Liver (tissue), 3 donors: ENCODE measurements around the gene CHD8.

Experiments used
- GABPA ChIP-seq, 2 donors: IDR thresholded peaks in 1 of 2; conservative IDR thresholded peaks in 1 of 2; 2 replicates each; pipeline ENCODE4 v1.6.1; 2016; ENCODE audit warnings: antibody characterized with exemption in 2 of 2, mild to moderate bottlenecking in 1 of 2, moderate library complexity in 1 of 2
- JUND ChIP-seq, 2 donors: IDR thresholded peaks; 2 replicates each; pipeline ENCODE4 v1.6.1; 2016; ENCODE audit warnings: antibody characterized with exemption in 2 of 2
- NR2F2 ChIP-seq: IDR thresholded peaks from 2 replicates; pipeline ENCODE4 v1.6.1; 2016; ENCODE audit warnings: antibody characterized with exemption
- RAD21 ChIP-seq, 2 donors: IDR thresholded peaks; 2 replicates each; pipeline ENCODE4 v1.6.1; 2016; ENCODE audit warnings: antibody characterized with exemption in 2 of 2, mild to moderate bottlenecking in 2 of 2
- SP1 ChIP-seq: IDR thresholded peaks from 2 replicates; pipeline ENCODE4 v1.6.1; 2018; ENCODE audit warnings: antibody characterized with exemption, mild to moderate bottlenecking
- YY1 ChIP-seq: IDR thresholded peaks from 2 replicates; pipeline ENCODE4 v1.6.1; 2016; ENCODE audit warnings: antibody characterized with exemption, mild to moderate bottlenecking
- TF ChIP-seq, protein P1 (sequence below): fragments of 150-350 bp; IDR thresholded peaks from 2 replicates; pipeline ENCODE4 v1.5.1; 2017; ENCODE audit warnings: improper control_type of control experiment, low read depth, low read length; ENCODE audit not compliant: missing input control
- TF ChIP-seq, protein P2 (sequence below): IDR thresholded peaks from 2 replicates; pipeline ENCODE4 v1.6.1; 2016; ENCODE audit warnings: antibody characterized with exemption, mild to moderate bottlenecking
- donor health status: healthy.
- donor health status: healthy.

DNA sequence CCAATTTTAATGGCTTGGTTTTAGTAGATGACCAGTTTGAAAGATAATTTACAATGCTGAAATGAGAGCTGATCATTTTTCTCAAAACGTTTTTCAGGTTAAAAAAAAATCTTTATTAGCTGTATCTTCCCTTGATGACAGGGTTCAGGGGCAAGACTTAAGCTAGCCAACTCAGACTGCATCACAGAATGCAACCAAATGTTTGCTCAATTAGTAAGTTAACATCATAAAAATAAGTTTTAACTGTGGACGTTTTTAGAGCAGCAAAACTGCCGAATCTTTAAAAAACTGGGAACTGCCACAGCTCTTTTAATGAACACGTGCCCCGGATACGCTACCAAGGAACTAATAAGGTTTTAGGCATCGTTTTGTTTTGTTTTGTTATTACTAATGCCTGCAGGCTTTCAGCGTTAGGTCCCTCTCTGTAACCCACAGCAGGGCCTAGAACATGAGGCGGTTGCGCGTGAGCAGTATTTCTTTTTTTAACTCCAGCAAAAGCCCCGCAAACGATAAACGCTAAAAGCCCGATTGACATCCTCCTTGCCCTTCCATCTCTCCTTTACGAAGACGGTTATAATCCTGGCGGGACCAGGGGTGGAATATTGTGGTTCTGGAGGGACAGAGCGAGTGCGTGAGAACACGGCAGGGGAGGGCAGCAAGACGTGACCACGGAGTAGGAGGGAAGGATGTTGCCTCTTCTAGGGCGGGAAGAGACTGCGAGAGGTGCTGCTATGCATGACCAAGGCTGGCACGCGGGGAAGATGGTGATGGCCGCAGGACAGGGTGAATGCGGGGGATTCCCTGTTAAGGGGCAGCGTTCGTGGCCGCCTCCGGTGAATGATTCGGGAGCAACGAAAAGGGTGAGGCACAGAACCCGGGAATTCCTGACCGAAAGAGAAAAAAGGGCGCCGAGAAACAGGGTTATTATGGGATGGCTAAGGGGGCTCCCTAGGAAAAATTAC, 72.8 kb downstream of the CHD8 start:
- no peak for TF ChIP-seq JUND (IDR thresholded peaks at IDR 0.05)
- TF ChIP-seq, protein P1, sequence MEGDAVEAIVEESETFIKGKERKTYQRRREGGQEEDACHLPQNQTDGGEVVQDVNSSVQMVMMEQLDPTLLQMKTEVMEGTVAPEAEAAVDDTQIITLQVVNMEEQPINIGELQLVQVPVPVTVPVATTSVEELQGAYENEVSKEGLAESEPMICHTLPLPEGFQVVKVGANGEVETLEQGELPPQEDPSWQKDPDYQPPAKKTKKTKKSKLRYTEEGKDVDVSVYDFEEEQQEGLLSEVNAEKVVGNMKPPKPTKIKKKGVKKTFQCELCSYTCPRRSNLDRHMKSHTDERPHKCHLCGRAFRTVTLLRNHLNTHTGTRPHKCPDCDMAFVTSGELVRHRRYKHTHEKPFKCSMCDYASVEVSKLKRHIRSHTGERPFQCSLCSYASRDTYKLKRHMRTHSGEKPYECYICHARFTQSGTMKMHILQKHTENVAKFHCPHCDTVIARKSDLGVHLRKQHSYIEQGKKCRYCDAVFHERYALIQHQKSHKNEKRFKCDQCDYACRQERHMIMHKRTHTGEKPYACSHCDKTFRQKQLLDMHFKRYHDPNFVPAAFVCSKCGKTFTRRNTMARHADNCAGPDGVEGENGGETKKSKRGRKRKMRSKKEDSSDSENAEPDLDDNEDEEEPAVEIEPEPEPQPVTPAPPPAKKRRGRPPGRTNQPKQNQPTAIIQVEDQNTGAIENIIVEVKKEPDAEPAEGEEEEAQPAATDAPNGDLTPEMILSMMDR: no peak
- no peak for TF ChIP-seq RAD21 (IDR thresholded peaks at IDR 0.05)
- no peak for TF ChIP-seq NR2F2
- TF ChIP-seq SP1: no peak
- no peak for TF ChIP-seq YY1
- no peak for TF ChIP-seq GABPA (IDR thresholded peaks at IDR 0.05 in 1 of 2, conservative IDR thresholded peaks at IDR 0.05 in 1 of 2)
- TF ChIP-seq, protein P2, sequence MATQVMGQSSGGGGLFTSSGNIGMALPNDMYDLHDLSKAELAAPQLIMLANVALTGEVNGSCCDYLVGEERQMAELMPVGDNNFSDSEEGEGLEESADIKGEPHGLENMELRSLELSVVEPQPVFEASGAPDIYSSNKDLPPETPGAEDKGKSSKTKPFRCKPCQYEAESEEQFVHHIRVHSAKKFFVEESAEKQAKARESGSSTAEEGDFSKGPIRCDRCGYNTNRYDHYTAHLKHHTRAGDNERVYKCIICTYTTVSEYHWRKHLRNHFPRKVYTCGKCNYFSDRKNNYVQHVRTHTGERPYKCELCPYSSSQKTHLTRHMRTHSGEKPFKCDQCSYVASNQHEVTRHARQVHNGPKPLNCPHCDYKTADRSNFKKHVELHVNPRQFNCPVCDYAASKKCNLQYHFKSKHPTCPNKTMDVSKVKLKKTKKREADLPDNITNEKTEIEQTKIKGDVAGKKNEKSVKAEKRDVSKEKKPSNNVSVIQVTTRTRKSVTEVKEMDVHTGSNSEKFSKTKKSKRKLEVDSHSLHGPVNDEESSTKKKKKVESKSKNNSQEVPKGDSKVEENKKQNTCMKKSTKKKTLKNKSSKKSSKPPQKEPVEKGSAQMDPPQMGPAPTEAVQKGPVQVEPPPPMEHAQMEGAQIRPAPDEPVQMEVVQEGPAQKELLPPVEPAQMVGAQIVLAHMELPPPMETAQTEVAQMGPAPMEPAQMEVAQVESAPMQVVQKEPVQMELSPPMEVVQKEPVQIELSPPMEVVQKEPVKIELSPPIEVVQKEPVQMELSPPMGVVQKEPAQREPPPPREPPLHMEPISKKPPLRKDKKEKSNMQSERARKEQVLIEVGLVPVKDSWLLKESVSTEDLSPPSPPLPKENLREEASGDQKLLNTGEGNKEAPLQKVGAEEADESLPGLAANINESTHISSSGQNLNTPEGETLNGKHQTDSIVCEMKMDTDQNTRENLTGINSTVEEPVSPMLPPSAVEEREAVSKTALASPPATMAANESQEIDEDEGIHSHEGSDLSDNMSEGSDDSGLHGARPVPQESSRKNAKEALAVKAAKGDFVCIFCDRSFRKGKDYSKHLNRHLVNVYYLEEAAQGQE: no peak
